PC-3 (cell line): Measurements from ENCODE around the gene EPHA1. TPM values are rescaled to one million over a fixed set of nuclear protein-coding genes. Genes with fewer than 3 reads are reported as not detected.

ENCODE experiments used
- ATAC-seq: fragments of 200-7000 bp; cut with Tn5 transposase; 2 replicates; pipeline ENCODE4 v1.9.1; 2020; ENCODE audit warnings: mild to moderate bottlenecking, moderate library complexity
- BruUV-seq: library from RNA; stranded (reverse); fragments of 400-500 nt; replicated peaks from 2 replicates; lab custom pipeline; 2021; lab: Mats Ljungman, UMichigan
- CTCF ChIA-PET: fragments of 300-600 bp; sonication (Branson Sonifier 250); formaldehyde crosslinking; loops from one replicate; lab custom pipeline; 2022; ENCODE audit warnings: antibody characterized with exemption; lab: Charles Lee
- POLR2A ChIA-PET: fragments of 300-600 bp; sonication (Branson Sonifier 250); formaldehyde crosslinking; loops from one replicate; lab custom pipeline; 2022; ENCODE audit warnings: antibody characterized with exemption; ENCODE audit not compliant: unreplicated experiment; lab: Charles Lee
- DNase-seq: peaks from one replicate; pipeline ENCODE4 v3.0.0-alpha.2; 2015
- H2AFZ ChIP-seq: fragments of 300-600 bp; sonication (generic); 2 replicates; pipeline ENCODE4 v1.6.0; 2016; ENCODE audit warnings: antibody characterized with exemption, low read length
- H3F3A ChIP-seq: fragments of 300-600 bp; sonication (generic); one replicate; pipeline ENCODE4 v1.6.0; 2017; ENCODE audit warnings: antibody characterized with exemption, low read length, control low read depth, mild to moderate bottlenecking; ENCODE audit not compliant: unreplicated experiment
- H3K27ac ChIP-seq: fragments of 300-600 bp; sonication (generic); 2 replicates; pipeline ENCODE4 v1.5.1; 2016; ENCODE audit warnings: mild to moderate bottlenecking, low read length
- H3K27me3 ChIP-seq: fragments of 300-600 bp; sonication (generic); 2 replicates; pipeline ENCODE4 v1.6.1; 2016; ENCODE audit warnings: low read length, mixed read lengths
- H3K36me3 ChIP-seq: fragments of 300-600 bp; sonication (generic); 2 replicates; pipeline ENCODE4 v1.6.1; 2016; ENCODE audit warnings: low read depth, mixed run types, low read length, mixed read lengths
- H3K4me1 ChIP-seq: fragments of 300-600 bp; sonication (generic); 2 replicates; pipeline ENCODE4 v1.5.1; 2016; ENCODE audit warnings: low read length; ENCODE audit not compliant: insufficient read depth
- H3K4me2 ChIP-seq: fragments of 300-600 bp; sonication (generic); 2 replicates; pipeline ENCODE4 v1.6.0; 2016; ENCODE audit warnings: low read length
- H3K4me3 ChIP-seq: fragments of 300-600 bp; sonication (generic); 2 replicates; pipeline ENCODE4 v1.5.1; 2016; ENCODE audit warnings: mild to moderate bottlenecking, low read length, mixed read lengths
- H3K79me2 ChIP-seq: fragments of 300-600 bp; sonication (generic); 2 replicates; pipeline ENCODE4 v1.6.1; 2017; ENCODE audit warnings: low read length, mixed read lengths
- H3K9ac ChIP-seq: fragments of 300-600 bp; sonication (generic); 2 replicates; pipeline ENCODE4 v1.6.0; 2016; ENCODE audit warnings: mild to moderate bottlenecking, low read length
- H3K9me2 ChIP-seq: fragments of 300-600 bp; sonication (generic); replicated peaks from 2 replicates; pipeline ENCODE4 v1.6.1; 2016; ENCODE audit warnings: mixed run types, low read length, mixed read lengths
- H3K9me3 ChIP-seq: fragments of 300-600 bp; sonication (generic); 2 replicates; pipeline ENCODE4 v1.6.1; 2016; ENCODE audit warnings: low read length, mixed read lengths
- H4K20me1 ChIP-seq: fragments of 300-600 bp; sonication (generic); 2 replicates; pipeline ENCODE4 v1.6.1; 2016; ENCODE audit warnings: low read length, mixed read lengths
- EZH2 ChIP-seq: fragments of 300-600 bp; sonication (generic); IDR thresholded peaks from one replicate; pipeline ENCODE4 v1.6.1; 2017; ENCODE audit warnings: antibody characterized with exemption, mild to moderate bottlenecking, low read length; ENCODE audit not compliant: unreplicated experiment
- EZH2phosphoT487 ChIP-seq: fragments of 300-600 bp; sonication (generic); IDR thresholded peaks from 2 replicates; pipeline ENCODE4 v1.6.1; 2018; ENCODE audit warnings: mild to moderate bottlenecking, antibody characterized with exemption, low read length, borderline replicate concordance
- intact Hi-C: fragments of 100-400 bp; cut with micrococcal nuclease; formaldehyde crosslinking; loops from 2 replicates; pipeline ENCODE4 v1.9.0; 2023
- total RNA-seq: library from RNA; depleted of rRNA; stranded (reverse); fragments of >200 nt; gene quantifications from 2 replicates; pipeline ENCODE4 v1.2.3, GENCODE V29; 2014
- TF ChIP-seq, protein P1 (sequence below): fragments of 300-600 bp; sonication (generic); conservative IDR thresholded peaks from 2 replicates; pipeline ENCODE4 v1.5.1; 2017; ENCODE audit warnings: antibody characterized with exemption, low read depth, mild to moderate bottlenecking, low read length

EPHA1 gene
- total RNA-seq, 1 experiment from 2014 or later: 46.4 TPM

DNA sequence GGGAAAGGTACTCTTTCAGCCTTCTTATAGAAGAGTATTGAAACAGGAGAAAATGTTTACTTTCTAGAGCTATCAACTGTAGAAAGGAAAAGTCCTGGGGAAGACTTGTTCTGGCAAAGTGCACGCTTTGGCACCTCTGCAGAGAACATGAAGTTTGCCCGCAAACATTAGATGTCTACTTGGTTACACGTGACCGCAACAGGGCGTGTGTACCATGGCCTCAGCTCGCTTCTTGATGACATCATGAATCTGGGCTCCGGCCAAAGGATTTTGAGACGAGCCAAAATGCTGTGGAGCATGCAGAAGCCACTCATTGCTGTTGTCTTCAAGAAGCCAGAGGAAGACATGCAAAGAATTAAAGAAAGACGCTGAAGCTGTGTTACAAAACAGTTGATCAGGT lies 26.0 kb upstream of the EPHA1 start:
- TF ChIP-seq, protein P1, sequence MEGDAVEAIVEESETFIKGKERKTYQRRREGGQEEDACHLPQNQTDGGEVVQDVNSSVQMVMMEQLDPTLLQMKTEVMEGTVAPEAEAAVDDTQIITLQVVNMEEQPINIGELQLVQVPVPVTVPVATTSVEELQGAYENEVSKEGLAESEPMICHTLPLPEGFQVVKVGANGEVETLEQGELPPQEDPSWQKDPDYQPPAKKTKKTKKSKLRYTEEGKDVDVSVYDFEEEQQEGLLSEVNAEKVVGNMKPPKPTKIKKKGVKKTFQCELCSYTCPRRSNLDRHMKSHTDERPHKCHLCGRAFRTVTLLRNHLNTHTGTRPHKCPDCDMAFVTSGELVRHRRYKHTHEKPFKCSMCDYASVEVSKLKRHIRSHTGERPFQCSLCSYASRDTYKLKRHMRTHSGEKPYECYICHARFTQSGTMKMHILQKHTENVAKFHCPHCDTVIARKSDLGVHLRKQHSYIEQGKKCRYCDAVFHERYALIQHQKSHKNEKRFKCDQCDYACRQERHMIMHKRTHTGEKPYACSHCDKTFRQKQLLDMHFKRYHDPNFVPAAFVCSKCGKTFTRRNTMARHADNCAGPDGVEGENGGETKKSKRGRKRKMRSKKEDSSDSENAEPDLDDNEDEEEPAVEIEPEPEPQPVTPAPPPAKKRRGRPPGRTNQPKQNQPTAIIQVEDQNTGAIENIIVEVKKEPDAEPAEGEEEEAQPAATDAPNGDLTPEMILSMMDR: no peak
- POLR2A ChIA-PET: interaction anchor here (0.6 kb wide), 1 partner anchor 187 kb away, joined by 3 read pairs; no protein-coding TSS in a partner anchor
- BruUV-seq: no TSS peak
- no peaks in the 10 kb centered on the region for H3K9me3 ChIP-seq
- no peaks in the 10 kb centered on the region for H3K9me2 ChIP-seq
- no peak overlapping the region for H3K27ac ChIP-seq
- no peaks in the 10 kb centered on the region for H4K20me1 ChIP-seq
- no peak overlapping the region for H3K4me3 ChIP-seq
- DNase-seq (peak; percentile 66), ATAC-seq (peak; percentile 12)
- CTCF ChIA-PET: no interaction called here
- no peak overlapping the region for H3K9ac ChIP-seq
- peaks cover 29% of the 10 kb centered on the region for H3K4me1 ChIP-seq
- H3K4me2 ChIP-seq: peak overlapping the region; percentile 51
- H3K36me3 ChIP-seq: no peaks in the 10 kb centered on the region
- H3K79me2 ChIP-seq: no peaks in the 10 kb centered on the region
- H3K27me3 ChIP-seq: no peaks in the 10 kb centered on the region
- peak overlapping the region; percentile 38; the same call in 1 of the 2 replicates for H2AFZ ChIP-seq
- no peaks in the 10 kb centered on the region for H3F3A ChIP-seq
- intact Hi-C loops: loop anchor here (5.0 kb wide), 1 partner anchor 38 kb away; no protein-coding TSS in a partner anchor

DNA sequence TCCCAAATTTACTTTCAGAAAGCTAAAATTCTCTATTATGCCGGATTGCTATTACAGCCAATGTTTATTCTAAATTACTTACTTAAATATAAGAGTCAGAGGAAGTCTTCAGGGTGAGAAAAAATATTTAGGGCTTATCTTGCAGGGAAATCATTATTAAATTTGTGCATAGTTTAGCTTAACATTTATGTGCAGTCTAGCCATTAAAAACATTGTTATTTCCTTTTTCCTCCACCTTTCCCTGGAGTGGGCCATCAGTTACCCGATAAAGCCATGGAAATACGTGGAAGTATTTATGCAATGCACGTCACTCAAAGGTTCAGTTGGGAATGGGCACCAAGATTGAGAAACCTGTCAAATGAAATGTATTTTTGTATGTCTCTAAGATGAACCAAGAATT lies 25.1 kb upstream of the EPHA1 start:
- Histone ChIP-seq H3K79me2 (no peaks in the 10 kb centered on the region), H2AFZ (no peak overlapping the region), H3K9me3 (no peaks in the 10 kb centered on the region), H3F3A (no peaks in the 10 kb centered on the region), H3K27me3 (no peaks in the 10 kb centered on the region), H3K9me2 (no peaks in the 10 kb centered on the region), H3K4me2 (no peak overlapping the region), H3K4me3 (no peak overlapping the region), H4K20me1 (no peaks in the 10 kb centered on the region), H3K27ac (no peak overlapping the region), H3K9ac (no peak overlapping the region), H3K4me1 (peaks cover 29% of the 10 kb centered on the region), H3K36me3 (no peaks in the 10 kb centered on the region)
- CTCF ChIA-PET: interaction anchor here (0.6 kb wide), 1 partner anchor 17 kb away, joined by 3 read pairs; no protein-coding TSS in a partner anchor
- TF ChIP-seq, protein P1: no peak
- no peak for TF ChIP-seq EZH2
- no peak for TF ChIP-seq EZH2phosphoT487
- intact Hi-C loops: loop anchor here (5.0 kb wide), 1 partner anchor 39 kb away; no protein-coding TSS in a partner anchor
- DNase-seq: no peak
- no TSS peak for BruUV-seq
- POLR2A ChIA-PET: no interaction called here
- no peak for ATAC-seq

DNA sequence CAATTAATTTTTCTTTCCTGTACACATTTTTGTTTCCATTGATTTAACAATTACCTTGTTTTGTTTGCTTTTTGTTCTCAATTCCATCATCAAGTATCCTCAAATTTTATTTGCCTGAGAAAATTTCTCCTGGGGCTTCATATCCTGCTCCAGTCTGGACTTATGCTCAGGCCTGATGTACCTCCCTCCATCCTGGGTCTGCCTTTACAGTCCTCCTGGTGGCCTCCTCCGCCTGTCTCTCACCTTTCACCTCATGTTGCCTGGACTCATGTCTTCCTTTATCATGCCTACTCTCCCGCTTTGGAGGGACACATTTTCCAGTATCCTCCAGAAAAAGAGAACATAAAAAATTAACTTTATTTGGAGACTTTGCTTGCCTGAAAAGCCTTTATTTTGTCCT lies 22.5 kb upstream of the EPHA1 start:
- H4K20me1 ChIP-seq: no peaks in the 10 kb centered on the region
- DNase-seq: no peak
- intact Hi-C loops: loop anchor here (5.0 kb wide), 1 partner anchor 41 kb away; no protein-coding TSS in a partner anchor
- no peaks in the 10 kb centered on the region for H3K9me3 ChIP-seq
- H3K4me1 ChIP-seq: peaks cover 29% of the 10 kb centered on the region
- no peaks in the 10 kb centered on the region for H3F3A ChIP-seq
- no peaks in the 10 kb centered on the region for H3K36me3 ChIP-seq
- no peaks in the 10 kb centered on the region for H3K27me3 ChIP-seq
- peak overlapping the region; percentile 34 for H3K27ac ChIP-seq
- H3K79me2 ChIP-seq: no peaks in the 10 kb centered on the region
- ChIA-PET POLR2A (interaction anchor here (0.7 kb wide), 2 partner anchors 14 to 16 kb away, joined by 3 to 9 read pairs; no protein-coding TSS in a partner anchor), CTCF (no interaction called here)
- H2AFZ ChIP-seq: no peak overlapping the region
- peak; percentile 52 for ATAC-seq
- no TSS peak for BruUV-seq
- no peaks in the 10 kb centered on the region for H3K9me2 ChIP-seq
- no peak overlapping the region; the same call in 1 of the 2 replicates for H3K4me3 ChIP-seq
- TF ChIP-seq, protein P1: no peak
- TF ChIP-seq EZH2phosphoT487 (no peak), EZH2 (no peak)
- peak overlapping the region; percentile 57 for H3K4me2 ChIP-seq
- H3K9ac ChIP-seq: no peak overlapping the region
